ENCODE measurements around the gene EMP3.
A peak's percentile ranks its signal among the peaks of the same experiment; 100 is the strongest.
"Not testable (repeated sequence)": the region's sequence is repeated elsewhere in the genome, so short reads cannot be mapped to it uniquely, and the experiment has no call there.

Gene EMP3

GRCh38 chr19:48290771-48291488, 34.4 kb upstream of the EMP3 start:
- peak overlapping the region; percentile 51 for H3K4me3 ChIP-seq (ENCODE audit: control insufficient read depth, low read depth, low read length)
- peak; percentile 86 for DNase-seq (ENCODE audit: low read depth)
- TF ChIP-seq CTCF (conservative IDR thresholded peaks at IDR 0.05; ENCODE audit: control insufficient read depth, insufficient read depth, low read depth, low read length), result peak; percentile 91

GRCh38 chr19:48291489-48291815, 33.9 kb upstream of the EMP3 start:
- DNase-seq (ENCODE audit: low read depth); H3K4me3 ChIP-seq (ENCODE audit: control insufficient read depth, low read depth, low read length): not testable (repeated sequence)

GRCh38 chr19:48292798-48293197, 32.6 kb upstream of the EMP3 start:
- peak; percentile 97 for DNase-seq (ENCODE audit: low read depth)
- TF ChIP-seq CTCF (conservative IDR thresholded peaks at IDR 0.05; ENCODE audit: control insufficient read depth, insufficient read depth, low read depth, low read length), result no peak
- no peak overlapping the region for H3K4me3 ChIP-seq (ENCODE audit: control insufficient read depth, low read depth, low read length)

- no peak for TF ChIP-seq CTCF (conservative IDR thresholded peaks at IDR 0.05; ENCODE audit: control insufficient read depth, insufficient read depth, low read depth, low read length)
- DNase-seq (ENCODE audit: low read depth), result no peak
Measured at GRCh38 chr19:48295458-48295857, 29.9 kb upstream of the EMP3 start.

GRCh38 chr19:48296963-48297734, 28.2 kb upstream of the EMP3 start:
- no peak for TF ChIP-seq CTCF (conservative IDR thresholded peaks at IDR 0.05; ENCODE audit: control insufficient read depth, insufficient read depth, low read depth, low read length)
- DNase-seq (ENCODE audit: low read depth), result no peak
- no peak overlapping the region for H3K4me3 ChIP-seq (ENCODE audit: control insufficient read depth, low read depth, low read length)

More at GRCh38 chr19:48295458-48295857, 29.9 kb upstream of the EMP3 start:
- no peak overlapping the region for H3K4me3 ChIP-seq (ENCODE audit: control insufficient read depth, low read depth, low read length)

GRCh38 chr19:48297975-48298374, 27.4 kb upstream of the EMP3 start:
- no peak for DNase-seq (ENCODE audit: low read depth)
- H3K4me3 ChIP-seq (ENCODE audit: control insufficient read depth, low read depth, low read length), result no peak overlapping the region

More at GRCh38 chr19:48297975-48298374, 27.4 kb upstream of the EMP3 start:
- no peak for TF ChIP-seq CTCF (conservative IDR thresholded peaks at IDR 0.05; ENCODE audit: control insufficient read depth, insufficient read depth, low read depth, low read length)
